NCI-H1092 treated with DMSO at 0.1 percent for 48 hours (cell line): ENCODE measurements around the gene CCDC121.
"Not testable (repeated sequence)": the region's sequence is repeated elsewhere in the genome, so short reads cannot be mapped to it uniquely, and the experiment has no call there.

Experiments
- DNase-seq: peaks from one replicate; lab custom pipeline; 2025; lab: John Stamatoyannopoulos, UW

CCDC121 gene

GRCh38 chr2:27636766-27637165 lies 8.0 kb upstream of the CCDC121 start:
- no peak for DNase-seq

- DNase-seq = no peak
Observed at GRCh38 chr2:27634291-27634690, 5.5 kb upstream of the CCDC121 start.

- not testable (repeated sequence) for DNase-seq
Observed at GRCh38 chr2:27630257-27630656, 1.4 kb upstream of the CCDC121 start.

- DNase-seq = no peak
Observed at GRCh38 chr2:27627963-27628766, 647 bp downstream of the CCDC121 start.

- not testable (repeated sequence) for DNase-seq
Observed at GRCh38 chr2:27626921-27627320, 1.9 kb downstream of the CCDC121 start.

- not testable (repeated sequence) for DNase-seq
Observed at GRCh38 chr2:27626323-27626722, 2.5 kb downstream of the CCDC121 start.

- no peak for DNase-seq
Observed at GRCh38 chr2:27624943-27625342, 3.9 kb downstream of the CCDC121 start.

- DNase-seq = no peak
Observed at GRCh38 chr2:27622921-27623384, 5.9 kb downstream of the CCDC121 start.

GRCh38 chr2:27621524-27621923 lies 7.3 kb downstream of the CCDC121 start:
- no peak for DNase-seq

GRCh38 chr2:27615316-27615715 lies 13.5 kb downstream of the CCDC121 start:
- DNase-seq = no peak

- no peak for DNase-seq
Observed at GRCh38 chr2:27613985-27614384, 14.8 kb downstream of the CCDC121 start.

- no peak for DNase-seq
Observed at GRCh38 chr2:27606611-27607010, 22.2 kb downstream of the CCDC121 start.

GRCh38 chr2:27596627-27597026 lies 32.2 kb downstream of the CCDC121 start:
- DNase-seq = no peak

GRCh38 chr2:27595412-27595811 lies 33.4 kb downstream of the CCDC121 start:
- not testable (repeated sequence) for DNase-seq

- DNase-seq = not testable (repeated sequence)
Observed at GRCh38 chr2:27594020-27594703, 34.6 kb downstream of the CCDC121 start.

- DNase-seq = no peak
Observed at GRCh38 chr2:27593240-27593639, 35.6 kb downstream of the CCDC121 start.

- DNase-seq = no peak
Observed at GRCh38 chr2:27591745-27592144, 37.1 kb downstream of the CCDC121 start.

GRCh38 chr2:27588308-27588707 lies 40.5 kb downstream of the CCDC121 start:
- no peak for DNase-seq

GRCh38 chr2:27587025-27587424 lies 41.8 kb downstream of the CCDC121 start:
- no peak for DNase-seq

GRCh38 chr2:27584597-27584996 lies 44.2 kb downstream of the CCDC121 start:
- DNase-seq = no peak

- DNase-seq = no peak
Observed at GRCh38 chr2:27583390-27583915, 45.4 kb downstream of the CCDC121 start.

GRCh38 chr2:27582695-27583389 lies 46.0 kb downstream of the CCDC121 start, which contains the start of gene ZNF512:
ZNF512 (plus strand) TSS chr2:27583042; CDS start chr2:27583113, 71 bp downstream.
- DNase-seq = peak; percentile 90
